GM12801 (cell line): Measurements from ENCODE around the gene SHE.

ENCODE experiments used
- CTCF ChIP-seq: IDR thresholded peaks from one replicate; pipeline ENCODE4 v1.5.1; 2011; ENCODE audit warnings: control low read depth; ENCODE audit not compliant: insufficient read length; ENCODE audit errors: extremely low read depth

Gene SHE

GRCh38 chr1:154465621-154466195, 36.5 kb downstream of the SHE start:
- no peak for TF ChIP-seq CTCF

- no peak for TF ChIP-seq CTCF
These were observed 38.7 kb downstream of the SHE start for GRCh38 chr1:154463512-154463990.

GRCh38 chr1:154460695-154461260, 41.4 kb downstream of the SHE start:
- no peak for TF ChIP-seq CTCF

GRCh38 chr1:154459080-154459479, 43.1 kb downstream of the SHE start:
- no peak for TF ChIP-seq CTCF

- no peak for TF ChIP-seq CTCF
These were observed 45.6 kb downstream of the SHE start for GRCh38 chr1:154456631-154457030.

GRCh38 chr1:154454386-154455120, 47.7 kb downstream of the SHE start:
- no peak for TF ChIP-seq CTCF

- TF ChIP-seq CTCF: no peak
These were observed 48.4 kb downstream of the SHE start for GRCh38 chr1:154453574-154454352.
